Hepatocyte (in vitro differentiated cells): ENCODE data around the gene SPIRE1.

Experiments used
- CTCF ChIP-seq: fragments of 200-600 bp; sonication (generic); IDR thresholded peaks from 2 replicates; pipeline ENCODE4 v1.5.1; 2016; ENCODE audit warnings: antibody characterized with exemption, mild to moderate bottlenecking; ENCODE audit not compliant: poor library complexity
- EZH2 ChIP-seq: fragments of 200-600 bp; sonication (generic); IDR thresholded peaks from 2 replicates; pipeline ENCODE4 v1.6.1; 2016; ENCODE audit warnings: antibody characterized with exemption, mild to moderate bottlenecking, borderline replicate concordance
- EZH2phosphoT487 ChIP-seq: fragments of 200-600 bp; sonication (generic); IDR thresholded peaks from one replicate; pipeline ENCODE4 v1.6.1; 2018; ENCODE audit warnings: antibody characterized with exemption, mild to moderate bottlenecking, low read depth, moderate library complexity; ENCODE audit not compliant: unreplicated experiment, severe bottlenecking

GRCh38 chr18:12515550-12515949, 142.4 kb downstream of the SPIRE1 start:
- no peak for TF ChIP-seq CTCF
- no peak for TF ChIP-seq EZH2phosphoT487
- TF ChIP-seq EZH2: no peak
